GM23338 (cell line): ENCODE results near the gene AQP6. TPM values are rescaled to one million over a fixed set of nuclear protein-coding genes. Genes with fewer than 3 reads are reported as not detected.

ENCODE experiments used
- ATAC-seq: fragments of 200-7000 bp; cut with Tn5 transposase; 3 replicates; pipeline ENCODE4 v1.9.1; 2020
- DNase-seq: peaks from one replicate; pipeline ENCODE4 v3.0.0-alpha.2; 2015; ENCODE audit warnings: low spot score
- H2AFZ ChIP-seq: fragments of 200-600 bp; sonication (generic); 2 replicates; pipeline ENCODE4 v1.8.0; 2016; ENCODE audit warnings: antibody characterized with exemption, mild to moderate bottlenecking, moderate library complexity
- H3F3A ChIP-seq: fragments of 200-600 bp; sonication (generic); replicated peaks from 2 replicates; pipeline ENCODE4 v1.8.0; 2017; ENCODE audit warnings: antibody characterized with exemption, mixed run types, low read depth
- H3K27ac ChIP-seq: fragments of 200-600 bp; sonication (generic); 2 replicates; pipeline ENCODE4 v1.6.1; 2016; ENCODE audit warnings: low read depth
- H3K27me3 ChIP-seq: fragments of 200-600 bp; sonication (generic); 2 replicates; pipeline ENCODE4 v1.8.0; 2016; ENCODE audit warnings: mild to moderate bottlenecking, mixed run types, moderate library complexity; ENCODE audit not compliant: insufficient read depth
- H3K36me3 ChIP-seq: fragments of 200-600 bp; sonication (generic); 2 replicates; pipeline ENCODE4 v1.8.0; 2016; ENCODE audit warnings: mild to moderate bottlenecking; ENCODE audit not compliant: insufficient read depth
- H3K4me1 ChIP-seq: fragments of 200-600 bp; sonication (generic); 2 replicates; pipeline ENCODE4 v1.8.0; 2016; ENCODE audit warnings: mild to moderate bottlenecking, moderate library complexity; ENCODE audit not compliant: insufficient read depth
- H3K4me2 ChIP-seq: fragments of 200-600 bp; sonication (generic); 2 replicates; pipeline ENCODE4 v1.7.1; 2017; ENCODE audit warnings: mixed run types
- H3K4me3 ChIP-seq: fragments of 200-600 bp; sonication (generic); 2 replicates; pipeline ENCODE4 v1.6.1; 2016; ENCODE audit warnings: mixed run types
- H3K79me2 ChIP-seq: fragments of 200-600 bp; sonication (generic); replicated peaks from 2 replicates; pipeline ENCODE4 v1.8.0; 2017; ENCODE audit warnings: mild to moderate bottlenecking; ENCODE audit not compliant: insufficient read depth
- H3K9me2 ChIP-seq: fragments of 200-600 bp; sonication (generic); 2 replicates; pipeline ENCODE4 v1.8.0; 2017; ENCODE audit not compliant: insufficient read depth
- H4K20me1 ChIP-seq: fragments of 200-600 bp; sonication (generic); replicated peaks from 2 replicates; pipeline ENCODE4 v1.8.0; 2017; ENCODE audit warnings: mild to moderate bottlenecking; ENCODE audit not compliant: insufficient read depth
- H3K27ac Mint-ChIP-seq: 2 replicates; pipeline ENCODE4 v1.8.0; 2020; ENCODE audit warnings: inconsistent platforms, mild to moderate bottlenecking, moderate library complexity, mixed read lengths
- H3K27me3 Mint-ChIP-seq: 3 replicates; pipeline ENCODE4 v1.8.0; 2022; ENCODE audit warnings: low read depth, mild to moderate bottlenecking, moderate library complexity, mixed read lengths, inconsistent platforms; ENCODE audit not compliant: insufficient read depth, poor library complexity
- H3K36me3 Mint-ChIP-seq: 3 replicates; pipeline ENCODE4 v1.8.0; 2021; ENCODE audit warnings: low read depth, mild to moderate bottlenecking, inconsistent platforms, moderate library complexity, mixed read lengths
- H3K4me1 Mint-ChIP-seq: 3 replicates; pipeline ENCODE4 v1.8.0; 2020; ENCODE audit warnings: mild to moderate bottlenecking, inconsistent platforms, mixed read lengths
- H3K4me3 Mint-ChIP-seq: 3 replicates; pipeline ENCODE4 v1.8.0; 2021; ENCODE audit warnings: moderate library complexity, mild to moderate bottlenecking, inconsistent platforms, mixed read lengths
- H3K9me3 Mint-ChIP-seq: 3 replicates; pipeline ENCODE4 v1.8.0; 2020; ENCODE audit warnings: moderate library complexity, mild to moderate bottlenecking, inconsistent platforms, mixed read lengths
- CREB1 ChIP-seq: fragments of 250-450 bp; sonication (Bioruptor Pico); IDR thresholded peaks from 2 replicates; pipeline ENCODE4 v1.5.0; 2020; ENCODE audit warnings: low read depth, mild to moderate bottlenecking, moderate library complexity
- CTCF ChIP-seq, 2 experiments: fragments of 200-600 bp in 1 of 2; sonication (generic) in 1 of 2; conservative IDR thresholded peaks; 2 replicates each; pipeline versions ENCODE4 v1.5.1 to v1.6.1; 2016 to 2017; ENCODE audit warnings: antibody characterized with exemption in 2 of 2, low read depth in 2 of 2, mild to moderate bottlenecking in 2 of 2, moderate library complexity in 1 of 2
- ETS1 ChIP-seq: IDR thresholded peaks from 2 replicates; pipeline ENCODE4 v1.6.1; 2016; ENCODE audit warnings: antibody characterized with exemption
- EZH2 ChIP-seq: fragments of 200-600 bp; sonication (generic); IDR thresholded peaks from one replicate; pipeline ENCODE4 v1.8.0; 2017; ENCODE audit warnings: antibody characterized with exemption, mild to moderate bottlenecking, low read depth; ENCODE audit not compliant: unreplicated experiment
- JUNB ChIP-seq: IDR thresholded peaks from one replicate; pipeline ENCODE4 v1.6.1; 2016; ENCODE audit warnings: antibody characterized with exemption; ENCODE audit not compliant: unreplicated experiment
- NANOG ChIP-seq: IDR thresholded peaks from 2 replicates; pipeline ENCODE4 v1.6.1; 2016; ENCODE audit warnings: antibody characterized with exemption, borderline replicate concordance
- POLR2AphosphoS5 ChIP-seq: IDR thresholded peaks from 2 replicates; pipeline ENCODE4 v1.6.1; 2016; ENCODE audit warnings: antibody characterized with exemption, low read depth
- REST ChIP-seq: IDR thresholded peaks from one replicate; pipeline ENCODE4 v1.6.1; 2018; ENCODE audit warnings: antibody characterized with exemption; ENCODE audit not compliant: unreplicated experiment
- ZNF331 ChIP-seq: fragments of 250-450 bp; sonication (Bioruptor Pico); IDR thresholded peaks from 2 replicates; pipeline ENCODE4 v1.5.0; 2020; ENCODE audit warnings: low read depth, mild to moderate bottlenecking, moderate library complexity
- ZNF462 ChIP-seq: fragments of 250-450 bp; sonication (Bioruptor Pico); IDR thresholded peaks from 2 replicates; pipeline ENCODE4 v1.5.0; 2020; ENCODE audit warnings: mild to moderate bottlenecking, moderate library complexity
- polyA plus RNA-seq: library from polyadenylated mRNA; unstranded; fragments of >200 nt; fragmentation: Nextera tagmentation; extraction: Ambion mirVana; gene quantifications from 2 replicates; pipeline ENCODE4 v1.2.1, GENCODE V29; 2016
- total RNA-seq: library from RNA; depleted of rRNA; stranded (reverse); fragments of >200 nt; shearing (Covaris generic); gene quantifications from 2 replicates; pipeline ENCODE4 v1.2.3, GENCODE V29; 2014

The AQP6 gene
- total and polyA plus RNA-seq, 2 experiments from 2014 or later = 0.08 TPM; not detected in 1

GRCh38 chr12:49948866-49949845, 23.6 kb upstream of the AQP6 start:
- peaks cover 26% of the 10 kb centered on the region for H3K4me1 ChIP-seq
- H3K27me3 ChIP-seq = no peaks in the 10 kb centered on the region
- Mint-ChIP-seq H3K36me3 (no peaks in the 10 kb centered on the region), H3K9me3 (no peaks in the 10 kb centered on the region), H3K4me1 (peaks cover 26% of the 10 kb centered on the region), H3K27ac (no peak overlapping the region), H3K4me3 (no peak overlapping the region), H3K27me3 (peaks cover 11% of the 10 kb centered on the region)
- H3K79me2 ChIP-seq = no peaks in the 10 kb centered on the region
- no peak overlapping the region for H3K4me3 ChIP-seq
- no peak overlapping the region for H3K4me2 ChIP-seq
- no peaks in the 10 kb centered on the region for H3K36me3 ChIP-seq
- no peak overlapping the region; the same call in 1 of the 2 replicates for H2AFZ ChIP-seq
- ATAC-seq (no peak), DNase-seq (no peak)
- H3K27ac ChIP-seq = no peak overlapping the region
- H3K9me2 ChIP-seq = no peaks in the 10 kb centered on the region
- H4K20me1 ChIP-seq = no peaks in the 10 kb centered on the region
- no peaks in the 10 kb centered on the region for H3F3A ChIP-seq
- TF ChIP-seq CTCF (conservative IDR thresholded peaks at IDR 0.05; ENCODE audit: low read depth in 2 of 2) (no peak), EZH2 (no peak), REST (no peak), NANOG (no peak), JUNB (no peak), CREB1 (CRISPR knock-in tag) (no peak), POLR2AphosphoS5 (no peak), ZNF462 (no peak), ETS1 (no peak), ZNF331 (CRISPR knock-in tag) (no peak)
